SK-N-SH (cell line): Measurements from ENCODE around the gene CYTH4. TPM values are rescaled to one million over a fixed set of nuclear protein-coding genes. Genes with fewer than 3 reads are reported as not detected.

Experiments used
- CTCF ChIA-PET: fragments of 300-600, 350-600 bp; formaldehyde crosslinking; extraction: SDS; loops from one replicate; lab custom pipeline; 2021; lab: Yijun Ruan, JAX
- POLR2A ChIA-PET: fragments of 350-600 bp; sonication (Branson Sonifier 250); formaldehyde crosslinking; extraction: SDS; loops from one replicate; lab custom pipeline; 2020; ENCODE audit warnings: antibody characterized with exemption, inconsistent platforms; lab: Yijun Ruan, JAX
- DNase-seq: peaks from one replicate; pipeline ENCODE4 v3.0.0; 2012
- H2AFZ ChIP-seq: fragments of 200-600 bp; sonication (generic); 2 replicates; pipeline ENCODE4 v1.8.1; 2016; ENCODE audit warnings: antibody characterized with exemption, mild to moderate bottlenecking, low read depth
- H3F3A ChIP-seq: fragments of 200-600 bp; sonication (generic); replicated peaks from 2 replicates; pipeline ENCODE3; 2016; ENCODE audit warnings: antibody characterized with exemption, mild to moderate bottlenecking; ENCODE audit not compliant: insufficient read depth
- H3K27ac ChIP-seq, 2 experiments: fragments of 200-500 bp in 1 of 2; fragments of 200-600 bp in 1 of 2; sonication (Bioruptor generic) in 1 of 2; sonication (generic), shearing (Covaris generic) in 1 of 2; 2 replicates each; pipeline versions ENCODE4 v1.5.1 to v1.6.1; 2014 to 2016; ENCODE audit warnings: low read depth in 2 of 2, inconsistent platforms in 1 of 2, low read length in 1 of 2, mild to moderate bottlenecking in 1 of 2, mixed read lengths in 1 of 2
- H3K27me3 ChIP-seq: fragments of 200-600 bp; sonication (generic), shearing (Covaris generic); 2 replicates; pipeline ENCODE4 v1.6.1; 2016; ENCODE audit warnings: mixed run types; ENCODE audit not compliant: insufficient read depth
- H3K36me3 ChIP-seq, 2 experiments: fragments of 200-500 bp in 1 of 2; fragments of 200-600 bp in 1 of 2; sonication (Bioruptor generic) in 1 of 2; sonication (generic) in 1 of 2; replicated peaks in 1 of 2; 2 replicates each; pipeline versions ENCODE3 to v1.5.1; 2014 to 2016; ENCODE audit warnings: low read length in 1 of 2, mild to moderate bottlenecking in 1 of 2; ENCODE audit not compliant: insufficient read depth in 2 of 2, control insufficient read depth in 1 of 2
- H3K4me1 ChIP-seq, 2 experiments: fragments of 200-500 bp in 1 of 2; fragments of 200-600 bp in 1 of 2; sonication (Bioruptor generic) in 1 of 2; sonication (generic), shearing (Covaris generic) in 1 of 2; 2 replicates each; pipeline versions ENCODE4 v1.5.1 to v1.6.1; 2014 to 2016; ENCODE audit warnings: low read depth in 1 of 2, low read length in 1 of 2, mixed run types in 1 of 2; ENCODE audit not compliant: insufficient read depth in 2 of 2, control insufficient read depth in 1 of 2
- H3K4me2 ChIP-seq: fragments of 200-600 bp; sonication (generic), shearing (Covaris generic); 2 replicates; pipeline ENCODE4 v1.6.1; 2017; ENCODE audit warnings: mixed run types
- H3K4me3 ChIP-seq, 2 experiments: fragments of 200-500 bp in 1 of 2; fragments of 200-600 bp in 1 of 2; sonication (Bioruptor generic) in 1 of 2; sonication (generic), shearing (Covaris generic) in 1 of 2; 2 replicates each; pipeline versions ENCODE4 v1.5.1 to v1.8.1; 2014 to 2016; ENCODE audit warnings: low read depth in 2 of 2, inconsistent platforms in 1 of 2, low read length in 1 of 2, mild to moderate bottlenecking in 1 of 2, mixed read lengths in 1 of 2, moderate library complexity in 1 of 2
- H3K79me2 ChIP-seq: fragments of 200-600 bp; sonication (generic); 2 replicates; pipeline ENCODE4 v1.8.1; 2017; ENCODE audit warnings: mild to moderate bottlenecking; ENCODE audit not compliant: insufficient read depth
- H3K9ac ChIP-seq: fragments of 200-600 bp; sonication (generic); 2 replicates; pipeline ENCODE4 v1.6.1; 2017; ENCODE audit warnings: mixed run types
- H3K9me2 ChIP-seq: fragments of 200-600 bp; sonication (generic); 2 replicates; pipeline ENCODE4 v1.6.1; 2017; ENCODE audit warnings: mixed run types
- H3K9me3 ChIP-seq: fragments of 200-600 bp; sonication (generic); 2 replicates; pipeline ENCODE4 v1.6.1; 2017; ENCODE audit warnings: mixed run types, mild to moderate bottlenecking, moderate library complexity
- H4K20me1 ChIP-seq: fragments of 200-600 bp; sonication (generic); 2 replicates; pipeline ENCODE4 v1.6.1; 2017; ENCODE audit warnings: mild to moderate bottlenecking, mixed run types; ENCODE audit not compliant: insufficient read depth
- ELF1 ChIP-seq: IDR thresholded peaks from 2 replicates; pipeline ENCODE4 v1.4.0; 2012
- EP300 ChIP-seq, 2 experiments: IDR thresholded peaks; 2 replicates each; pipeline versions ENCODE4 v1.4.0 to v1.6.1; 2012; ENCODE audit warnings: borderline replicate concordance in 1 of 2, low read depth in 1 of 2, low read length in 1 of 2
- EZH2phosphoT487 ChIP-seq: fragments of 200-600 bp; sonication (generic); IDR thresholded peaks from 2 replicates; pipeline ENCODE4 v1.6.1; 2017; ENCODE audit warnings: low read depth, mixed run types, mild to moderate bottlenecking, antibody characterized with exemption, moderate library complexity, borderline replicate concordance
- FOSL2 ChIP-seq: IDR thresholded peaks from 2 replicates; pipeline ENCODE4 v1.4.0; 2012; ENCODE audit warnings: low read depth, mild to moderate bottlenecking, moderate library complexity, borderline replicate concordance
- FOXJ3 ChIP-seq: sonication (generic); formaldehyde crosslinking; IDR thresholded peaks from 2 replicates; pipeline ENCODE4 v1.5.1; 2020; ENCODE audit warnings: mild to moderate bottlenecking, missing genetic modification reagents
- GATA2 ChIP-seq: sonication (generic); formaldehyde crosslinking; IDR thresholded peaks from 2 replicates; pipeline ENCODE4 v1.5.0; 2020; ENCODE audit warnings: mild to moderate bottlenecking, missing genetic modification reagents
- MEF2A ChIP-seq: IDR thresholded peaks from 2 replicates; pipeline ENCODE4 v1.4.0; 2012; ENCODE audit warnings: low read depth, borderline replicate concordance
- POLR2AphosphoS5 ChIP-seq: IDR thresholded peaks from 2 replicates; pipeline ENCODE4 v1.6.1; 2012; ENCODE audit warnings: low read depth, low read length
- RAD21 ChIP-seq: IDR thresholded peaks from 2 replicates; pipeline ENCODE4 v1.6.1; 2012; ENCODE audit warnings: mild to moderate bottlenecking, low read length
- REST ChIP-seq: IDR thresholded peaks from 2 replicates; pipeline ENCODE4 v1.6.1; 2012; ENCODE audit warnings: mild to moderate bottlenecking, low read depth, low read length, moderate library complexity
- RFX5 ChIP-seq: IDR thresholded peaks from 2 replicates; pipeline ENCODE4 v1.6.1; 2012; ENCODE audit warnings: mild to moderate bottlenecking, improper control_type of control experiment, low read length
- RXRA ChIP-seq: IDR thresholded peaks from 2 replicates; pipeline ENCODE4 v1.4.0; 2012; ENCODE audit warnings: low read depth, mild to moderate bottlenecking, borderline replicate concordance
- SIN3A ChIP-seq: IDR thresholded peaks from 2 replicates; pipeline ENCODE4 v1.6.1; 2012; ENCODE audit warnings: low read depth, mild to moderate bottlenecking, low read length, moderate library complexity, borderline replicate concordance
- TAF1 ChIP-seq: IDR thresholded peaks from 2 replicates; pipeline ENCODE4 v1.6.1; 2012; ENCODE audit warnings: low read depth, mild to moderate bottlenecking, low read length, moderate library complexity, borderline replicate concordance
- TCF12 ChIP-seq: IDR thresholded peaks from 2 replicates; pipeline ENCODE4 v1.4.0; 2012
- YY1 ChIP-seq: IDR thresholded peaks from 2 replicates; pipeline ENCODE4 v1.4.0; 2012; ENCODE audit warnings: low read depth, mild to moderate bottlenecking
- WGBS: methylation state at CpG from one replicate; pipeline ENCODE4 v1.1.6; 2017; ENCODE audit warnings: low lambda C conversion rate; 5-methylcytosine and 5-hydroxymethylcytosine counted together
- polyA plus RNA-seq, 3 experiments: library from polyadenylated mRNA; depleted of rRNA; stranded (reverse); fragments of >200 nt; gene quantifications; 2 replicates each; pipeline ENCODE4 v1.2.3, GENCODE V29; 2012
- TF ChIP-seq, protein P1 (sequence below): IDR thresholded peaks from 2 replicates; pipeline ENCODE4 v1.4.0; 2012; ENCODE audit warnings: low read depth, borderline replicate concordance
- TF ChIP-seq, protein P2 (sequence below): IDR thresholded peaks from 2 replicates; pipeline ENCODE4 v1.4.0; 2012; ENCODE audit warnings: low read depth, borderline replicate concordance

Gene CYTH4
- polyA plus RNA-seq, 1 of the 3 experiments (the other 2 are of a cell fraction), result 0.07 TPM

- TF ChIP-seq, protein P1, sequence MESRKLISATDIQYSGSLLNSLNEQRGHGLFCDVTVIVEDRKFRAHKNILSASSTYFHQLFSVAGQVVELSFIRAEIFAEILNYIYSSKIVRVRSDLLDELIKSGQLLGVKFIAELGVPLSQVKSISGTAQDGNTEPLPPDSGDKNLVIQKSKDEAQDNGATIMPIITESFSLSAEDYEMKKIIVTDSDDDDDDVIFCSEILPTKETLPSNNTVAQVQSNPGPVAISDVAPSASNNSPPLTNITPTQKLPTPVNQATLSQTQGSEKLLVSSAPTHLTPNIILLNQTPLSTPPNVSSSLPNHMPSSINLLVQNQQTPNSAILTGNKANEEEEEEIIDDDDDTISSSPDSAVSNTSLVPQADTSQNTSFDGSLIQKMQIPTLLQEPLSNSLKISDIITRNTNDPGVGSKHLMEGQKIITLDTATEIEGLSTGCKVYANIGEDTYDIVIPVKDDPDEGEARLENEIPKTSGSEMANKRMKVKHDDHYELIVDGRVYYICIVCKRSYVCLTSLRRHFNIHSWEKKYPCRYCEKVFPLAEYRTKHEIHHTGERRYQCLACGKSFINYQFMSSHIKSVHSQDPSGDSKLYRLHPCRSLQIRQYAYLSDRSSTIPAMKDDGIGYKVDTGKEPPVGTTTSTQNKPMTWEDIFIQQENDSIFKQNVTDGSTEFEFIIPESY, result no peak
- no peak for TF ChIP-seq MEF2A
- Histone ChIP-seq H2AFZ (no peak overlapping the region), H3K79me2 (no peaks in the 10 kb centered on the region), H3K4me3 (no peak overlapping the region), H4K20me1 (no peaks in the 10 kb centered on the region), H3K27ac (no peak overlapping the region), H3K4me1 (peaks cover 7 to 26% of the 10 kb centered on the region in 2 experiments; a peak in 1 of 4 replicates), H3K27me3 (no peaks in the 10 kb centered on the region), H3K9ac (no peak overlapping the region), H3K4me2 (no peak overlapping the region), H3K9me3 (no peaks in the 10 kb centered on the region), H3K9me2 (no peaks in the 10 kb centered on the region), H3K36me3 (no peaks in the 10 kb centered on the region), H3F3A (no peaks in the 10 kb centered on the region)
- WGBS, result 77% methylated on average over 6 of the region's 6 CpGs
- DNase-seq, result no peak
- CTCF ChIA-PET, result interaction anchor here (1.1 to 1.5 kb wide), 2 partner anchors 26 to 87 kb away, joined by 3 read pairs; no protein-coding TSS in a partner anchor
- POLR2A ChIA-PET, result no interaction called here
Measured at GRCh38 chr22:37342065-37342464, 59.8 kb downstream of the CYTH4 start.

DNA sequence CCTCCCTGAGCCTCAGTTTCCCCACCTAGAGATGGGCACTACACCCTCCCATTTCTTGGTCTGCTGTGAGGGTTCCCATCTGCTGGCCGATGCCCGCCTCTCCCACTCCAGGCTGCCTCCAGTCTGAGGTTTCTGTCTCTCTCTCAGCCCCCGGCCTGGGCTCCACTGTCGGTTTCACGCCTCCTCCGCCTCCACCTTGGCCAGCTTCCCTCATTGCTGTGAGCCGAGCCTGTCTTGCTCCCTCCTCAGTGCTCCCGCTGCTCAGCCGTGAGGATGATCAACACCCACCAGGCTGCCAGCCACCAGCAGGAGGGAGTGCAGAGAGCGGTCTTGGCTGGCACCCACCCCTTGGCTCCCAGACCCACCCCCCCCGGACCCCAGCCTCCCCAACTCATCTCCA lies 61.0 kb downstream of the CYTH4 start:
- Histone ChIP-seq H3F3A (no peaks in the 10 kb centered on the region), H3K9me3 (no peaks in the 10 kb centered on the region), H3K36me3 (no peaks in the 10 kb centered on the region), H3K4me1 (peaks cover 5 to 26% of the 10 kb centered on the region in 2 experiments; a peak in 1 of 4 replicates), H3K79me2 (no peaks in the 10 kb centered on the region), H3K4me2 (no peak overlapping the region), H2AFZ (no peak overlapping the region), H3K27me3 (no peaks in the 10 kb centered on the region), H4K20me1 (no peaks in the 10 kb centered on the region), H3K27ac (no peak overlapping the region), H3K9ac (no peak overlapping the region), H3K4me3 (no peak overlapping the region), H3K9me2 (no peaks in the 10 kb centered on the region)
- TF ChIP-seq RXRA (no peak), RFX5 (no peak), FOSL2 (no peak), SIN3A (no peak), TCF12 (no peak), YY1 (no peak), FOXJ3 (CRISPR knock-in tag) (no peak), ELF1 (no peak), RAD21 (no peak), TAF1 (no peak), EP300 (IDR thresholded peaks at IDR 0.05; ENCODE audit: borderline replicate concordance in 1 of 2, low read depth in 1 of 2, low read length in 1 of 2) (no peak), GATA2 (CRISPR knock-in tag) (no peak), MEF2A (no peak), EZH2phosphoT487 (no peak), REST (no peak), POLR2AphosphoS5 (no peak)
- TF ChIP-seq, protein P2, sequence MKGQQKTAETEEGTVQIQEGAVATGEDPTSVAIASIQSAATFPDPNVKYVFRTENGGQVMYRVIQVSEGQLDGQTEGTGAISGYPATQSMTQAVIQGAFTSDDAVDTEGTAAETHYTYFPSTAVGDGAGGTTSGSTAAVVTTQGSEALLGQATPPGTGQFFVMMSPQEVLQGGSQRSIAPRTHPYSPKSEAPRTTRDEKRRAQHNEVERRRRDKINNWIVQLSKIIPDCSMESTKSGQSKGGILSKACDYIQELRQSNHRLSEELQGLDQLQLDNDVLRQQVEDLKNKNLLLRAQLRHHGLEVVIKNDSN, result no peak
- ChIA-PET CTCF (interaction anchor here (1.5 kb wide), 1 partner anchor 86 kb away, joined by 6 read pairs; no protein-coding TSS in a partner anchor), POLR2A (no interaction called here)
- no peak for DNase-seq
- WGBS, result 72% methylated on average over 11 of the region's 11 CpGs
